IPS-18a (cell line): ENCODE data around the gene UBR2.

Source experiments
- H3K27ac ChIP-seq: one replicate; pipeline ENCODE4 v1.5.1; 2013; ENCODE audit warnings: low read length
- H3K27me3 ChIP-seq: one replicate; pipeline ENCODE4 v1.6.1; 2013; ENCODE audit warnings: mild to moderate bottlenecking, low read length; ENCODE audit not compliant: control insufficient read depth, insufficient read depth
- H3K36me3 ChIP-seq: one replicate; pipeline ENCODE4 v1.6.1; 2013; ENCODE audit warnings: low read depth, low read length; ENCODE audit not compliant: control insufficient read depth
- H3K4me1 ChIP-seq: one replicate; pipeline ENCODE4 v1.6.1; 2013; ENCODE audit warnings: low read depth, low read length; ENCODE audit not compliant: control insufficient read depth
- H3K4me3 ChIP-seq: one replicate; pipeline ENCODE4 v1.5.1; 2013; ENCODE audit warnings: low read length
- H3K9ac ChIP-seq: one replicate; pipeline ENCODE4 v1.6.1; 2013; ENCODE audit warnings: mild to moderate bottlenecking, low read length, moderate library complexity
- H3K9me3 ChIP-seq: one replicate; pipeline ENCODE4 v1.6.1; 2013; ENCODE audit warnings: low read depth, low read length; ENCODE audit not compliant: control insufficient read depth

The UBR2 gene

GRCh38 chr6:42563697-42564505, at the start of gene UBR2:
TSS of gene UBR2 (plus strand) at chr6:42564029. CDS start at chr6:42564320, 291 bp downstream.
- no peaks in the 10 kb centered on the region for H3K9me3 ChIP-seq

DNA sequence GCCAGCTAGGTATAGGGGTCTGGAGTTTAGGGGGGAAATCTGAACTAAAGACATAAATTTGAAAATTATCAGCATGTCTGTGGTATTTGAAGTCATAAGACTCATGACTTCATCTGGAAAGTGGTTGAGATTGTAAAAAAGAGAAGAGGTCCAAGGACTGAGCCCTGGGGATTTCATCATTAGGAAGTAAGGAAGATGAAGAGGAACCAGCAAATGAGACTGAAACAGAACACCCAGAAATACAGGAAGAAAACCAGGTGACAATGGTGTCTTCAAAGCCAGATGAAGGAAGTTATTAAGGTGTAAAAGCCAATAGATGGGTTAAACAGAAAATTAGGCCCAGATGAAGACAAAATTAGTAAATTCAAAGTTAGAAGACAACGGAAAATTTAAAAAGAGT, 49.1 kb upstream of the UBR2 start:
- Histone ChIP-seq H3K4me1 (peaks cover 4% of the 10 kb centered on the region), H3K27ac (no peak overlapping the region), H3K36me3 (no peaks in the 10 kb centered on the region), H3K9me3 (no peaks in the 10 kb centered on the region), H3K9ac (no peak overlapping the region), H3K27me3 (no peaks in the 10 kb centered on the region), H3K4me3 (no peak overlapping the region)

More at GRCh38 chr6:42563697-42564505, at the start of gene UBR2:
- Histone ChIP-seq H3K9ac (peak within 1 kb of the TSS; percentile 68), H3K4me3 (peak within 1 kb of the TSS; percentile 65), H3K36me3 (no peaks in the 10 kb centered on the region), H3K4me1 (peaks cover 8% of the 10 kb centered on the region), H3K27ac (peak within 1 kb of the TSS; percentile 3), H3K27me3 (no peaks in the 10 kb centered on the region)

GRCh38 chr6:42519779-42520178, 44.0 kb upstream of the UBR2 start:
- H3K27me3 ChIP-seq, result no peaks in the 10 kb centered on the region
- H3K4me3 ChIP-seq, result no peak overlapping the region
- H3K4me1 ChIP-seq, result no peaks in the 10 kb centered on the region
- no peak overlapping the region for H3K27ac ChIP-seq
- no peaks in the 10 kb centered on the region for H3K36me3 ChIP-seq
- H3K9ac ChIP-seq, result no peak overlapping the region
- H3K9me3 ChIP-seq, result no peaks in the 10 kb centered on the region

DNA sequence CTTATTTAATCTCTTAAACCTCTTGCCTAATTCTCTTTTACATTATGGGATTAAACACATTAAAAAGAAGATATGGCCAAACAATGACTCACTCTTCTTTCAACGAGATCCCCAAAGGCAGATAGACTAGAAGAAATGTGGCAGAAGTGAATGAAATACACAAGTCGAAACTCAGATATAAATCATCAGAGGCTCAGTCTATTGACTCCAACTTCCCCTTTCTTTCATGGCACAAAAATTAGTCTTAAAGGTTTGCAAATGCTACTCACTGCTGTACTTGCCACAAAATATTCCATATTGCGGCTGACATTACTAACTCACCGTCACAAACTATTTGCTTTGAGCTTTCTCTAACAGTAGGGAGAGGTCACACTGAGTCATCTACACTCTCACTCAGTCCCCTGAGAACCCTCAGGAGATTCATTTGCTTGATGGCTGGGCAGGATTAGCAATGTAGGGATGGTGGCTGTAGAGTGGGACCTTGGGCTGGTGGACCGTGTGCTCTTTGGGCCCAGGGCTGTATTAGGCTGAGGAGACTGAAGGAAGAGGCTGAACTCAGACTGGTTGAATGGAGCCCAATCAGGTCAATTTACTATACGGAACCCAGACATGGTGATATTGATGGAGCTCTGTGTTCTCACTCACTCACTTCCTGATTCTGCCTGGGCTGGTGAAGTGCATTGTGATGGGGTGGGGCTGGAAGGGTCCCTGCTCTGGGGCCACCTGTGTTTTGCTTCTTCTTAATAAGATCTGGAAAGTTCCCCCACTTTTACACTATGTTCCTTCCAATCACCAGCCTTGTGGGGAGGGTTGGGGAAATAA, 42.8 kb upstream of the UBR2 start:
- H3K4me3 ChIP-seq, result no peak overlapping the region
- no peak overlapping the region for H3K9ac ChIP-seq
- no peaks in the 10 kb centered on the region for H3K9me3 ChIP-seq
- H3K36me3 ChIP-seq, result no peaks in the 10 kb centered on the region
- no peak overlapping the region for H3K27ac ChIP-seq
- H3K27me3 ChIP-seq, result no peaks in the 10 kb centered on the region
- H3K4me1 ChIP-seq, result no peaks in the 10 kb centered on the region

- H3K4me3 ChIP-seq, result no peak overlapping the region
- no peak overlapping the region for H3K9ac ChIP-seq
- H3K27ac ChIP-seq, result no peak overlapping the region
- no peaks in the 10 kb centered on the region for H3K4me1 ChIP-seq
- no peaks in the 10 kb centered on the region for H3K27me3 ChIP-seq
- no peaks in the 10 kb centered on the region for H3K9me3 ChIP-seq
- no peaks in the 10 kb centered on the region for H3K36me3 ChIP-seq
Measured at GRCh38 chr6:42522036-42522435, 41.8 kb upstream of the UBR2 start.

- Histone ChIP-seq H3K9ac (no peak overlapping the region), H3K36me3 (no peaks in the 10 kb centered on the region), H3K4me1 (no peaks in the 10 kb centered on the region), H3K27me3 (no peaks in the 10 kb centered on the region), H3K4me3 (no peak overlapping the region), H3K27ac (no peak overlapping the region), H3K9me3 (no peaks in the 10 kb centered on the region)
Measured at GRCh38 chr6:42522942-42523814, 40.7 kb upstream of the UBR2 start.

GRCh38 chr6:42525206-42525605, 38.6 kb upstream of the UBR2 start:
- Histone ChIP-seq H3K4me1 (no peaks in the 10 kb centered on the region), H3K27me3 (no peaks in the 10 kb centered on the region), H3K27ac (no peak overlapping the region), H3K4me3 (no peak overlapping the region), H3K36me3 (no peaks in the 10 kb centered on the region), H3K9me3 (no peaks in the 10 kb centered on the region), H3K9ac (no peak overlapping the region)

DNA sequence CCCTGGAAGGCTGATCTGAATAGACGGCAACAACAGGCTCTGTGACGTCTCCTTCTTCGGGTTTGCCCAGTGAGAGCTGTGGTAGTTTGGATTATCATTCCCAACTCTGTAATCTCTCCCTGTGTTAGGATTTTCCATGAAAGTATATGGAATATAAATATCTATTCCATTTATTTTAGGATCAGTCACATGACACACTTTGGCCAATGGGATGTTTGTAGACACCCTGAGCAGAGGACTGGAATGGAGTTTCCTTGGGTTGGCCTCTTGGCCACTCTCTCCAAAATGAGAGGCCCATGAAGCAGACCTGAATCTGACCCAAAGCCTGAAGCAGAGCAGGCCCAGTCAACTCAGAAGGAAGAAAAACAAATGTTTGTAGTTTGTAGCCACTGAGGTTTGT, 37.2 kb upstream of the UBR2 start:
- Histone ChIP-seq H3K27ac (no peak overlapping the region), H3K27me3 (no peaks in the 10 kb centered on the region), H3K4me3 (no peak overlapping the region), H3K36me3 (no peaks in the 10 kb centered on the region), H3K9ac (no peak overlapping the region), H3K4me1 (no peaks in the 10 kb centered on the region), H3K9me3 (no peaks in the 10 kb centered on the region)

GRCh38 chr6:42527204-42527603, 36.6 kb upstream of the UBR2 start:
- Histone ChIP-seq H3K4me1 (no peaks in the 10 kb centered on the region), H3K9ac (no peak overlapping the region), H3K27ac (no peak overlapping the region), H3K36me3 (no peaks in the 10 kb centered on the region), H3K9me3 (no peaks in the 10 kb centered on the region), H3K27me3 (no peaks in the 10 kb centered on the region), H3K4me3 (no peak overlapping the region)

DNA sequence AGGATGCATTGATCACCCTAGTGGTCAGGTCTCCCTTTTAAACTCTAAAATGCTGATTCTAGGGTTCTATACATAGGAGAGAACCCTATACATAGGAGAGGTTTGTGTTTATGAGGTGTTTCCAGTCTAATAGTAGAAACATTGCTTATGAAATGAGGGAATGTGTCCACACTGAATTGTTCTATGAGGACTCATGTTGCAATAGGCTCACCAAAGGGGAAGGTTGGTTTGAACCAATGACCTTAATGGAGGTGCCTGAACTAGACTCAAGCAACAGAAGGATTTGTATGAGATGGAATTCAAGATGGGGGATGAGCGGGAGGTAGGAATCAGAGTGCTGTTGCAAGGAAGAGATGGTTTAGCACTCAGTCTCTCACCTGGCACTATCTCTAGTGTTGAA, 33.5 kb upstream of the UBR2 start:
- Histone ChIP-seq H3K4me1 (no peaks in the 10 kb centered on the region), H3K9me3 (no peaks in the 10 kb centered on the region), H3K36me3 (no peaks in the 10 kb centered on the region), H3K4me3 (no peak overlapping the region), H3K9ac (no peak overlapping the region), H3K27ac (no peak overlapping the region), H3K27me3 (no peaks in the 10 kb centered on the region)

DNA sequence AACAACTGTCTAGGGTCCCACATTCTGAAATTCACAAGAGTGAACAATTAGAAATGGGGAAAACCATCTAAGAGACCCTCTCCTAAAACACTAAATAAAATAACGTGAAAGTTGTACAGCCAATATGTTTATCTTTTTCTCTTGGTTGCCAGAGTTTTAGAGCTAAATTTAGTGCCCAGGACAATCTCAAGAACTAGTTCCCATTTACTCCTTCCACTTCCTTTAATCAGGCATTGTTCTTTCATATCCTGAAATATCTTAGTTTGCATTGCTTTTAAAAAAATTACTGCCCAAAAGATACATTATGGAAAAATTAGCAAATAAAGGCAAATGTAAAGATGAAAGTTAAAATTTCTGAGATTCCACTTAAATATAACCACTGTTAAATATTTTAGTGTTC, 33.1 kb upstream of the UBR2 start:
- Histone ChIP-seq H3K9ac (no peak overlapping the region), H3K27ac (no peak overlapping the region), H3K4me1 (no peaks in the 10 kb centered on the region), H3K9me3 (no peaks in the 10 kb centered on the region), H3K27me3 (no peaks in the 10 kb centered on the region), H3K36me3 (no peaks in the 10 kb centered on the region), H3K4me3 (no peak overlapping the region)
